T-cell (primary cell): ENCODE results near the gene SDCBP2. TPM values are rescaled to one million over a fixed set of nuclear protein-coding genes. Genes with fewer than 3 reads are reported as not detected.

Source experiments
- ATAC-seq, 4 experiments: fragments of 200-7000 bp in 3 of 4; fragments of 150-1000 bp in 1 of 4; cut with Tn5 transposase; replicated peaks in 1 of 4; 1 replicate in 3 of 4; 2 replicates in 1 of 4; pipeline ENCODE4 v1.10.0; 2021; ENCODE audit warnings: moderate library complexity in 3 of 4, mild to moderate bottlenecking in 2 of 4, moderate number of reproducible peaks in 1 of 4
- CTCF ChIA-PET, 2 donors: fragments of 300-600 bp; sonication (Branson Sonifier 250); formaldehyde crosslinking; loops; one replicate each; lab custom pipeline; 2022; ENCODE audit warnings: antibody characterized with exemption in 2 of 2; lab: Charles Lee
- POLR2A ChIA-PET, 2 donors: fragments of 300-600 bp; sonication (Branson Sonifier 250); formaldehyde crosslinking; loops; one replicate each; lab custom pipeline; 2022; ENCODE audit warnings: antibody characterized with exemption in 2 of 2; lab: Charles Lee
- DNase-seq, 35 experiments: peaks; one replicate each; pipeline versions ENCODE4 v3.0.0 to v3.0.0-alpha.2; 2013 to 2023
- H3K27ac ChIP-seq: one replicate; pipeline ENCODE4 v1.5.1; 2013; ENCODE audit warnings: low read length
- H3K27me3 ChIP-seq, 2 experiments: replicated peaks in 1 of 2; 1 replicate in 1 of 2; 2 replicates in 1 of 2; pipeline versions ENCODE4 v1.6.1 to v1.7.0; 2013; ENCODE audit warnings: low read length in 1 of 2, mixed read lengths in 1 of 2; ENCODE audit not compliant: control insufficient read depth in 2 of 2, insufficient read depth in 2 of 2; ENCODE audit errors: extremely low read depth in 1 of 2
- H3K36me3 ChIP-seq, 2 donors: 1 replicate in 1 of 2; 2 replicates in 1 of 2; pipeline versions ENCODE4 v1.6.1 to v1.7.0; 2013; ENCODE audit warnings: low read length in 1 of 2; ENCODE audit not compliant: control insufficient read depth in 2 of 2, insufficient read depth in 1 of 2; ENCODE audit errors: extremely low read depth in 1 of 2
- H3K4me1 ChIP-seq, 2 experiments: 1 replicate in 1 of 2; 2 replicates in 1 of 2; pipeline versions ENCODE4 v1.6.1 to v1.7.0; 2013; ENCODE audit warnings: low read length in 2 of 2, mixed read lengths in 1 of 2; ENCODE audit not compliant: insufficient read depth in 2 of 2, control insufficient read depth in 1 of 2; ENCODE audit errors: extremely low read depth in 1 of 2
- H3K4me3 ChIP-seq, 2 donors: 1 replicate in 1 of 2; 2 replicates in 1 of 2; pipeline versions ENCODE4 v1.5.1 to v1.7.0; 2013; ENCODE audit warnings: mild to moderate bottlenecking in 2 of 2, low read length in 1 of 2, moderate library complexity in 1 of 2; ENCODE audit not compliant: control insufficient read depth in 1 of 2; ENCODE audit errors: extremely low read depth in 1 of 2
- H3K9me3 ChIP-seq: 2 replicates; pipeline ENCODE4 v1.7.0; 2013
- H3K27ac Mint-ChIP-seq, 2 donors: one replicate each; pipeline ENCODE4 v1.8.0; 2020 to 2021; ENCODE audit warnings: mild to moderate bottlenecking in 2 of 2, mixed read lengths in 2 of 2
- H3K27me3 Mint-ChIP-seq, 2 donors: one replicate each; pipeline ENCODE4 v1.8.0; 2021 to 2022; ENCODE audit warnings: mixed read lengths in 2 of 2
- H3K36me3 Mint-ChIP-seq: one replicate; pipeline ENCODE4 v1.8.0; 2021; ENCODE audit warnings: mixed read lengths
- H3K4me1 Mint-ChIP-seq, 3 donors: one replicate each; pipeline ENCODE4 v1.8.0; 2020 to 2022; ENCODE audit warnings: mixed read lengths in 3 of 3, mild to moderate bottlenecking in 1 of 3
- H3K4me3 Mint-ChIP-seq, 3 donors: one replicate each; pipeline ENCODE4 v1.8.0; 2020 to 2022; ENCODE audit warnings: mild to moderate bottlenecking in 3 of 3, mixed read lengths in 3 of 3, moderate library complexity in 3 of 3
- H3K9me3 Mint-ChIP-seq, 3 donors: one replicate each; pipeline ENCODE4 v1.8.0; 2020 to 2022; ENCODE audit warnings: mixed read lengths in 3 of 3
- WGBS: methylation state at CpG from one replicate; pipeline ENCODE4 v1.1.5; 2013; ENCODE audit warnings: missing lambda C conversion rate; ENCODE audit not compliant: insufficient coverage; 5-methylcytosine and 5-hydroxymethylcytosine counted together
- total RNA-seq, 35 experiments: library from RNA in 6 of 35; stranded (reverse) in 6 of 35; fragments of 120-200 nt in 1 of 35; gene quantifications; one replicate each; pipeline versions ENCODE4 v1.2.1 to v1.2.4 and lab custom pipeline; 2013 to 2026

SDCBP2 gene
- total RNA-seq, 5 donors from 2014 or later (not counting 1 experiment from before 2014, with no cell fraction given), result 1.1 to 2.4 (median 2.2) TPM

GRCh38 chr20:1307171-1307570 lies 21.8 kb downstream of the SDCBP2 start:
- Histone ChIP-seq H3K27me3 (no peaks in the 10 kb centered on the region), H3K4me1 (no peaks in the 10 kb centered on the region), H3K4me3 (no peak overlapping the region), H3K36me3 (peaks cover 2 to 28% of the 10 kb centered on the region in 2 donors), H3K27ac (no peak overlapping the region), H3K9me3 (no peaks in the 10 kb centered on the region)
- Mint-ChIP-seq H3K36me3 (peaks cover 16% of the 10 kb centered on the region), H3K27me3 (no peaks in the 10 kb centered on the region), H3K9me3 (no peaks in the 10 kb centered on the region), H3K4me1 (no peaks in the 10 kb centered on the region), H3K4me3 (no peak overlapping the region), H3K27ac (no peak overlapping the region)
- no peak for DNase-seq
- ATAC-seq, result no peak
- CTCF ChIA-PET, result no interaction called here
- WGBS, result 95% methylated on average over 9 of the region's 10 CpGs
- POLR2A ChIA-PET, result no interaction called here

- H3K4me1 ChIP-seq, result no peaks in the 10 kb centered on the region
- no peaks in the 10 kb centered on the region for H3K9me3 Mint-ChIP-seq
- peaks cover 0 to under 1% (median 0%) of the 10 kb centered on the region in 3 donors for H3K4me1 Mint-ChIP-seq
- H3K27me3 ChIP-seq, result no peaks in the 10 kb centered on the region
- H3K36me3 Mint-ChIP-seq, result peaks cover 15% of the 10 kb centered on the region
- CTCF ChIA-PET, result no interaction called here
- DNase-seq (no peak), ATAC-seq (no peak)
- peaks cover 2 to 28% of the 10 kb centered on the region in 2 donors for H3K36me3 ChIP-seq
- no peak overlapping the region for H3K27ac ChIP-seq
- POLR2A ChIA-PET, result no interaction called here
- no peaks in the 10 kb centered on the region for H3K9me3 ChIP-seq
- no peak overlapping the region for H3K4me3 Mint-ChIP-seq
- H3K4me3 ChIP-seq, result no peak overlapping the region
- WGBS, result 86% methylated on average over 8 of the region's 14 CpGs
- H3K27me3 Mint-ChIP-seq, result no peaks in the 10 kb centered on the region
- no peak overlapping the region for H3K27ac Mint-ChIP-seq
Measured at GRCh38 chr20:1306316-1307135, 22.4 kb downstream of the SDCBP2 start.

- H3K9me3 Mint-ChIP-seq, result no peaks in the 10 kb centered on the region
- 97% methylated on average over 14 of the region's 24 CpGs for WGBS
- H3K27ac ChIP-seq, result no peak overlapping the region
- H3K4me1 ChIP-seq, result peaks cover under 1 to 7% of the 10 kb centered on the region in 2 experiments
- peaks cover 20% of the 10 kb centered on the region for H3K36me3 Mint-ChIP-seq
- CTCF ChIA-PET, result no interaction called here
- ATAC-seq (no peak), DNase-seq (no peak)
- POLR2A ChIA-PET, result no interaction called here
- H3K27me3 ChIP-seq, result no peaks in the 10 kb centered on the region
- no peak overlapping the region for H3K4me3 Mint-ChIP-seq
- H3K4me1 Mint-ChIP-seq, result peaks cover 7 to 8% (median 7%) of the 10 kb centered on the region in 3 donors
- no peaks in the 10 kb centered on the region for H3K27me3 Mint-ChIP-seq
- peak overlapping the region in 1 of 2 donors; percentile 60 for H3K27ac Mint-ChIP-seq
- no peaks in the 10 kb centered on the region for H3K9me3 ChIP-seq
- H3K36me3 ChIP-seq, result peaks cover 2 to 28% of the 10 kb centered on the region in 2 donors
- H3K4me3 ChIP-seq, result no peak overlapping the region
Measured at GRCh38 chr20:1305712-1306111, 23.2 kb downstream of the SDCBP2 start.

- CTCF ChIA-PET, result no interaction called here
- POLR2A ChIA-PET, result interaction anchor here in 1 of 2 donors (0.6 to 0.7 kb wide), 2 partner anchors 45 to 149 kb away, joined by 3 to 12 read pairs; no protein-coding TSS in a partner anchor
Measured at GRCh38 chr20:1304710-1305515, 24.0 kb downstream of the SDCBP2 start.

GRCh38 chr20:1302685-1303541 lies 26.0 kb downstream of the SDCBP2 start:
- Mint-ChIP-seq H3K9me3 (no peaks in the 10 kb centered on the region), H3K27ac (peak overlapping the region in 1 of 2 donors; percentile 15), H3K4me3 (no peak overlapping the region), H3K36me3 (peaks cover 22% of the 10 kb centered on the region), H3K4me1 (peaks cover 24 to 28% (median 25%) of the 10 kb centered on the region in 3 donors), H3K27me3 (no peaks in the 10 kb centered on the region)
- ATAC-seq, result peak in 1 of 4 experiments; percentile 33
- POLR2A ChIA-PET, result no interaction called here
- Histone ChIP-seq H3K4me1 (peaks cover 3 to 22% of the 10 kb centered on the region in 2 experiments), H3K4me3 (no peak overlapping the region), H3K9me3 (no peaks in the 10 kb centered on the region), H3K27me3 (no peaks in the 10 kb centered on the region), H3K36me3 (peaks cover 2 to 30% of the 10 kb centered on the region in 2 donors), H3K27ac (no peak overlapping the region)
- CTCF ChIA-PET, result no interaction called here
- WGBS, result 93% methylated on average over 3 of the region's 12 CpGs
- DNase-seq, result no peak

More at GRCh38 chr20:1304710-1305515, 24.0 kb downstream of the SDCBP2 start:
- Mint-ChIP-seq H3K4me3 (no peak overlapping the region), H3K9me3 (no peaks in the 10 kb centered on the region), H3K27me3 (no peaks in the 10 kb centered on the region), H3K36me3 (peaks cover 20% of the 10 kb centered on the region), H3K27ac (no peak overlapping the region), H3K4me1 (peaks cover 14 to 16% (median 15%) of the 10 kb centered on the region in 3 donors)
- H3K4me3 ChIP-seq, result no peak overlapping the region
- no peak for ATAC-seq
- H3K4me1 ChIP-seq, result peaks cover 3 to 15% of the 10 kb centered on the region in 2 experiments
- no peak overlapping the region for H3K27ac ChIP-seq
- 95% methylated on average over 28 of the region's 31 CpGs for WGBS
- peaks cover 2 to 28% of the 10 kb centered on the region in 2 donors for H3K36me3 ChIP-seq
- no peak for DNase-seq
- H3K27me3 ChIP-seq, result no peaks in the 10 kb centered on the region
- no peaks in the 10 kb centered on the region for H3K9me3 ChIP-seq
